Suprapubic skin (tissue), 2 donors: ENCODE measurements around the gene CSMD2.

Source experiments
- EP300 ChIP-seq: sonication (generic); formaldehyde crosslinking; IDR thresholded peaks from one replicate; pipeline ENCODE4 v1.6.1; 2017; ENCODE audit warnings: antibody characterized with exemption
- POLR2A ChIP-seq, 2 donors: fragments of 450-650 bp; IDR thresholded peaks; one replicate each; pipeline ENCODE4 v1.6.1; 2017; ENCODE audit warnings: antibody characterized with exemption in 2 of 2, mild to moderate bottlenecking in 2 of 2, moderate library complexity in 2 of 2

DNA sequence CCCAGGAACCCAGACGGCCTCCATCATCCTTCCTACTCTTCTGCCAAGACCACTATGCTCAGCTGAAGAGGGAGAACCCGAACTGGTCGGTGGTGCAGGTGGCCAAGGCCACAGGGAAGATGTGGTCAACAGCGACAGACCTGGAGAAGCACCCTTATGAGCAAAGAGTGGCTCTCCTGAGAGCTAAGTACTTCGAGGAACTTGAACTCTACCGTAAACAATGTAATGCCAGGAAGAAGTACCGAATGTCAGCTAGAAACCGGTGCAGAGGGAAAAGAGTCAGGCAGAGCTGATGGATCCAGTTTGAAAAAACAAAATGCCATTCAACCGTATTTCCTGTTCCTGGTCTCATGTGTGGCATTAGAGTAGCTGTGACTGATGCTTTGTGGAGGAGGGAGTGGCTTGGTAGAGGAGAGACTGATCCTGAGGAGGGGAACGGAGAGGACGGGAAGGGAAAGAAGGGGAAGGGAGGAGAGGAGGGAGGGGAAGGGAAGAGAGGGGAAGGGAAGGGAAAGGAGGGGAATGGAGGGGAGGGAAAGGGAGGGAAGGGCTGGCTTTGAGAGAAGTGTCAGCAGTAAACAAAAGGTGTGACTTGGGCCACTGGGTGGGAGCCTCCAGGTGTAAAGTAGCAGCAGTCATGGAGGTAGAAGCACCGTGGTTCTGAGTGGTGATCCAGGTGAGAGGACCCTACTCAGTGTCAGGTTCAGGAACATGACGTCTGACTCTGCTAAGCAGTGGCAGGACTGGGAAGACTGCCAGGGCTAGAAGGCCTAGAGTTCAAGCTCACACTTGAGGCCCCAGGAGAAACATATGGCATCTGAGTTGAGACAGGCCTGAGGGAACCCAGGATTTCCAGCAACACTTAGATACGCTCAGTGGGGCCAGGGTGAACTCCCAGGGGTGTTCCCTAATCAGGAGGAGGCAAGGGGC lies 300.3 kb downstream of the CSMD2 start:
- TF ChIP-seq POLR2A (IDR thresholded peaks at IDR 0.05) (no peak), EP300 (no peak)
